ENCODE results near the gene OR2A7. TPM values are rescaled to one million over a fixed set of nuclear protein-coding genes. Genes with fewer than 3 reads are reported as not detected.
"Not testable (repeated sequence)": the region's sequence is repeated elsewhere in the genome, so short reads cannot be mapped to it uniquely, and the experiment has no call there.

The OR2A7 gene
- polyA plus RNA-seq, 1 experiment: not detected

- POLR2A ChIA-PET; H3K27me3 ChIP-seq (ENCODE audit: control insufficient read depth, insufficient read depth, low read length); H3K27ac ChIP-seq (ENCODE audit: low read depth, low read length); DNase-seq (ENCODE audit: low read depth, low spot score); CTCF ChIA-PET; H3K4me3 ChIP-seq (ENCODE audit: low read depth, low read length); H3K9me3 ChIP-seq (ENCODE audit: control insufficient read depth, insufficient read depth, low read length): not testable (repeated sequence)
These were observed 19.1 kb upstream of the OR2A7 start for GRCh38 chr7:144283716-144284115.

DNA sequence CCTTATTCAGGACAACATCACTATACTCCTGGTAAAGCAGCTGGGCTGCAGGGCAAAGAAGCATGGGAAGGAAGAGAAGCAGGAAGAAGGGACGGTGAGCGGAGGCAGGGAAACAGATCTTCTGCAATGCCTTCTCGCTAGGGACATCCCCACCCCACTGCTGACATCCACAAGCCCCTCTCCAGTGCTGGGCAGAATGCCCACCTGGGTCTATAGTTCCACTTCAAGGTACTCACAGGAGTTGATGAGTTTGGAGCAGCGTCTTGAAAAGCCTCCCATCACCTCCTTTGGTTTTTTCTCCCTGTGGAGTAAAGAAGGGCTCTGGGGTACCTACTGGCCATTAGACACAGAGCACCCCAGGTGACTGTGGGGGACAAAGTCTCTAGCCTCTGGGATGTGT, 17.9 kb upstream of the OR2A7 start:
- DNase-seq (ENCODE audit: low read depth, low spot score); H3K27me3 ChIP-seq (ENCODE audit: control insufficient read depth, insufficient read depth, low read length); H3K4me3 ChIP-seq (ENCODE audit: low read depth, low read length); POLR2A ChIA-PET; CTCF ChIA-PET; H3K9me3 ChIP-seq (ENCODE audit: control insufficient read depth, insufficient read depth, low read length); H3K27ac ChIP-seq (ENCODE audit: low read depth, low read length): not testable (repeated sequence)

DNA sequence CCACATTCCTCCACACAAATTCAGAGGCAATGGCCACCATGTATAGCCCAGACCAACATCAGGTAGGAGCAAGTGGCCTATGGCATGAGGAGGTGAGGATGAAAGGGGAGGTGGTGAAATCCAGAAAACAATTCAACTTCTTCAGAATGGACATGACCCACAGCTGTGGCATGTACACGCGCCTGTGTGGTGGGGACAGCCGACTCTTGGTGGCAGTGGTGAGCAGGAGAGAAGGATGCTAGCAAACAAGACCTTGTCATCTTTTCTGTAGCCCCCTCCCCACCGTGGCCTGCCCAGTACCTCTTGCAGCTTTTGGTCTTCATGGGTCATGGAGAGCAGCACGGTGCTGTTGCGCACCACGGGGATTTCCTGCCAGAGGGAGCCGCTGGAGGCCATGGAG, 17.4 kb upstream of the OR2A7 start:
- H3K4me3 ChIP-seq (ENCODE audit: low read depth, low read length); H3K9me3 ChIP-seq (ENCODE audit: control insufficient read depth, insufficient read depth, low read length); POLR2A ChIA-PET; H3K27ac ChIP-seq (ENCODE audit: low read depth, low read length); DNase-seq (ENCODE audit: low read depth, low spot score); H3K27me3 ChIP-seq (ENCODE audit: control insufficient read depth, insufficient read depth, low read length); CTCF ChIA-PET: not testable (repeated sequence)

GRCh38 chr7:144280010-144280409, 15.4 kb upstream of the OR2A7 start:
- H3K27me3 ChIP-seq (ENCODE audit: control insufficient read depth, insufficient read depth, low read length); CTCF ChIA-PET; H3K4me3 ChIP-seq (ENCODE audit: low read depth, low read length); H3K9me3 ChIP-seq (ENCODE audit: control insufficient read depth, insufficient read depth, low read length); POLR2A ChIA-PET; DNase-seq (ENCODE audit: low read depth, low spot score); H3K27ac ChIP-seq (ENCODE audit: low read depth, low read length): not testable (repeated sequence)

DNA sequence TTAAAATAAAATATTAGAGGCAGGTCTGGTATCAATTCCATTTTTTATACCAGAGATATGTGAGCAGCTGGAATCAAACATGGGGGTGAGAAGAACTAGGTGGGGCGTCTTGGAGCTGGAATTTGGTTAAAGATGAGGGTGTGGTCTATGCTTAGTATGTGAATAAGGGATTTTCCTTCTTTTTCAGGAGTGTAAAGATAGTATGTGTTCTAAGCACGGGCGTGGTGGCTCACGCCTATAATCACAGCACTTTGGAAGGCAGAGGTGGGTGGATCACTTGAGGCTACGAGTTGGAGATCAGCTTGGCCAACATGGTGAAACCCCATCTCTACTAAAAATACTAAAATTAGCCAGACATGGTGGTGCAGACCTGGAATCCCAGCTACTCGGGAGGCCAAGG, 10.7 kb upstream of the OR2A7 start:
- H3K27me3 ChIP-seq (ENCODE audit: control insufficient read depth, insufficient read depth, low read length); H3K27ac ChIP-seq (ENCODE audit: low read depth, low read length); H3K9me3 ChIP-seq (ENCODE audit: control insufficient read depth, insufficient read depth, low read length); CTCF ChIA-PET; POLR2A ChIA-PET; DNase-seq (ENCODE audit: low read depth, low spot score); H3K4me3 ChIP-seq (ENCODE audit: low read depth, low read length): not testable (repeated sequence)

DNA sequence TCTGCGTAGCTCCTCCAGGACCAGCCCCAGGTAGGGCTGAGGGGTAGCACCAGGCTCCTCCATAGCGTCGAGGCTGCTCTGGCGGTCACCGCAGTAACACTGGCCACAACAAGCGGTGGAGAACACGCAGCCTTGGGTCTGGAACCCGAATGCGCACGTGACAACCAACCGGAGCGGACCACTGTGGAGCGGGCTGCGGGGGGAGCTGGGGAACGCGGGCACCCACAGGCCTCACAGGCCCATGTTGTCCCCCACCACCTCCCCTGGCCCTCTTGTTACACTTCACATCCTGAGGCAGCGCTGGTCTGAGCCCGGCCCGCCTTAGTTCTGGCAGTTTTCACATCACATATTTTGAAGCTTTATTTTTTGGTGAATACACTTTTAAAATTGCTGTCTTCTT, 4.6 kb upstream of the OR2A7 start, which contains the start of gene CTAGE8:
TSS of gene CTAGE8 (minus strand) at position 101 of the 400 bp plus-strand sequence. CDS start at position 63, 38 bp downstream.
- H3K27me3 ChIP-seq (ENCODE audit: control insufficient read depth, insufficient read depth, low read length); CTCF ChIA-PET; H3K9me3 ChIP-seq (ENCODE audit: control insufficient read depth, insufficient read depth, low read length); H3K4me3 ChIP-seq (ENCODE audit: low read depth, low read length); POLR2A ChIA-PET; DNase-seq (ENCODE audit: low read depth, low spot score); H3K27ac ChIP-seq (ENCODE audit: low read depth, low read length): not testable (repeated sequence)

- H3K27ac ChIP-seq (ENCODE audit: low read depth, low read length); CTCF ChIA-PET; H3K4me3 ChIP-seq (ENCODE audit: low read depth, low read length); DNase-seq (ENCODE audit: low read depth, low spot score); H3K27me3 ChIP-seq (ENCODE audit: control insufficient read depth, insufficient read depth, low read length); POLR2A ChIA-PET; H3K9me3 ChIP-seq (ENCODE audit: control insufficient read depth, insufficient read depth, low read length): not testable (repeated sequence)
These were observed 2.5 kb downstream of the OR2A7 start for GRCh38 chr7:144262128-144262527.

DNA sequence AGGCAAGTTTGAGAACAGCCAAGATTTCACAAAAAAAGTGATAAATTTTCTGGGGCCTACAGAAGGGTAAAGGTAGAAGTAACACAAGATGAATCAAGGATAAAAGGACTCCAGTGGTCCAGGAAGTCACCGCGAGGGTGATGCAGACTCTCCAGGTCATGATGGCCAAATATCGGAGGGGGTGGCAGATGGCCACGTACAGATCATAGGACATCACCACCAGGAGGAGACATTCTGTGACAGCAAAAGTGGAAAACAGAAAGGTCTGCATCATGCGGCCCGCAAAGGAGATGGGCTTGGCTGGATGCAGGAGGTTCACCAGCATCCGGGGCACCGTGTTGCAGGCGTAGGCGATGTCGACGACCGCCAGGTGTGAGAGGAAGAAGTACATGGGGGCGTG, 5.5 kb downstream of the OR2A7 start:
- H3K9me3 ChIP-seq (ENCODE audit: control insufficient read depth, insufficient read depth, low read length); CTCF ChIA-PET; POLR2A ChIA-PET: not testable (repeated sequence)

GRCh38 chr7:144256112-144256511, 8.5 kb downstream of the OR2A7 start:
- no peak for TF ChIP-seq CTCF (IDR thresholded peaks at IDR 0.05; ENCODE audit: low read depth, low read length)
- DNase-seq (ENCODE audit: low read depth, low spot score): no peak
- ChIA-PET CTCF (no interaction called here), POLR2A (no interaction called here)
- no peak overlapping the region for H3K27ac ChIP-seq (ENCODE audit: low read depth, low read length)
- no peak overlapping the region for H3K4me3 ChIP-seq (ENCODE audit: low read depth, low read length)
- H3K9me3 ChIP-seq (ENCODE audit: control insufficient read depth, insufficient read depth, low read length): no peaks in the 10 kb centered on the region
- H3K27me3 ChIP-seq (ENCODE audit: control insufficient read depth, insufficient read depth, low read length): no peaks in the 10 kb centered on the region

More for the DNA sequence above, 5.5 kb downstream of the OR2A7 start:
- H3K27ac ChIP-seq (ENCODE audit: low read depth, low read length); H3K4me3 ChIP-seq (ENCODE audit: low read depth, low read length); DNase-seq (ENCODE audit: low read depth, low spot score); H3K27me3 ChIP-seq (ENCODE audit: control insufficient read depth, insufficient read depth, low read length): not testable (repeated sequence)

Measured in AG04450 (cell line).